GM18909 (cell line): Measurements from ENCODE around the gene MAIP1.

ENCODE experiments used
- ATAC-seq: cut with Tn5 transposase; IDR thresholded peaks from one replicate; pipeline ENCODE4 v1.9.1; 2021; ENCODE audit warnings: mild to moderate bottlenecking; ENCODE audit not compliant: unreplicated experiment, poor library complexity

MAIP1 gene

DNA sequence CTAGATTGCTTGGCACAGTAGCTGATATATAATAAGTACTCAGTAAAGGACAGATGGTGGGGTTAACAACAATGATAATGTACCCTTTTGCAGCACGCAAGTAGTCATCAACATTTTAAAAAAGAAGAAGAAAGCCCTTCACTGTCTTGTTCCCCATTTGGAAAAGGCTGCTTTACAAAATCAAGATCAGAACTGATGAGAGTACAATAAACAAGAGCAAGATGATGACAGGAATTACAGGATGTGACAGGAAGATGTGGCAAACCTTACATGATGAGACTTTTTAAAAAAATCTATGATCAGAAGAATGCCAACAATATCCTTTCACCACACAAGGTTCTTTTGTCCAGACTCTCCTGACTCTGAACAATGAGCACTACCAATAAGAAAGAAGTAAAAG is 9.2 kb upstream of the MAIP1 start:
- no peak for ATAC-seq

DNA sequence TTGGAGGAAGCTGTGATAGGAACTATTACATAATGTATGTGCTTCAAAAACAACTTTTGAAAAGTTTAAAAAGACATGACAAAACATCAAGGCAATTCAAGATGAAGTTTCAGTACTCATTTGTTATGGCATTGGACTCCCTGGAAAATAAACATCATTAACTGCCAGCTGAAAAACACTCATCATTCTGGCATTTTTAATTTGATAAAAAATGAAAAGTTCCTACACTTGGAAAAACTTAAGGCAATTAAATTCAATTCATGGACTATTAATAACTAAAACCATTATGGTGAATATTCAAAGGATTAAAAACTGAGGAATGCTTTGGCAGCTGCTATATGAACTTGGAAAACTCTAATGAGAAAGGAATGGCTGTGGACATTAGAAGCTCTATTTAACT is 8.5 kb upstream of the MAIP1 start:
- no peak for ATAC-seq

DNA sequence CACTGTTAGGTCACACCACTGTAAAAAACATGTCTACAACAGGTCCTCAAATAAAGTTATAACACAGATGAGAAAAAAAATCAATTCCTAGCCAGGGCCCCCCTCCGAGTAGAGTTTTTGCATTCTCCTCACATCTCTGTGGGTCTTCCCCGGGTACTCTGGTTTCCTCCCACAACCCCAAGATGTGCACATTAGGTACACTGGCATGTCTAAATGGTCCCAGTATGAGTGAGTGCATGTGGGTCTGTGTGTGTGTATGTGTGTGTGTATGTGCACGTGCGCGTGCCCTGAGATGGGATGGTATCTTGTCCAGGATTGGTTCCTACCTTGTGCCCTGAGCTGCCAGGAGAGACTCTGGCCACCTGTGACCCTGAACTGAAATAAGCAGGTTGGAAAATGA is 5.0 kb upstream of the MAIP1 start:
- ATAC-seq: no peak

DNA sequence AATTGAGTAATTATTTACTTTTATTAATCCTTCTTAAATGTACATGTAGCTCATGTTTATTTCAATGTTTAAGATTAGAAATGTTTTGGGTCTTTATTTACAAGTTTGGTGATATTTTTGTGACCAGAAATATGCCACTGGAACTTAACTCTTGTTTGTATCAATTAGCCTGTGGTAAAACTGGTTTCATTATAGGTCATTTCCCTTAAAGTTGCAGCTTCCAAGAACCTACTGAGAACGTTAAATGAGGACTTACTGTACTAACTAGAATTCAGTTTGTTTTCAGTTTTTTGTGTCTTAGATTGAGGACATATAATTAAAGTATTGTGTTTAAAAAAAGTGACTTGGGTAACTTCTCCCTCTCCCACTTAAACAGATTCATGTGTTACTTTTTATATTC is 4.4 kb upstream of the MAIP1 start:
- no peak for ATAC-seq

DNA sequence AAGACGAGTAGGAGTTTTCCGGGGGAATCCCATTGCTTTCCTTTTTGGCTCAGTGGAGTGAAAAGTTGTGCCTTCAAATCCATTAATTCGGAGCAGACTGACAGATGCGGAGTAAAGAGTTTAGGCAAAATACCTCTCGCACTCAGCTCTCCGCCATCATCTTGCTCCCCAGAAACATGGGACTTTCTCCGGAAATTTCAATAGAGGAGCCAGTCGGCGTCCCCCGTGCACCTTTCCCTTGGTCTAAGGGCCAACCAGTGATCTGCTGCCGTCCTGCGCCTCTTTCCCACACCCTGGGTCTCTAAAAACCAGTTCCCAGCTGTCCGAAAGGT is 409 bp upstream of the MAIP1 start:
- peak; percentile 51 for ATAC-seq

DNA sequence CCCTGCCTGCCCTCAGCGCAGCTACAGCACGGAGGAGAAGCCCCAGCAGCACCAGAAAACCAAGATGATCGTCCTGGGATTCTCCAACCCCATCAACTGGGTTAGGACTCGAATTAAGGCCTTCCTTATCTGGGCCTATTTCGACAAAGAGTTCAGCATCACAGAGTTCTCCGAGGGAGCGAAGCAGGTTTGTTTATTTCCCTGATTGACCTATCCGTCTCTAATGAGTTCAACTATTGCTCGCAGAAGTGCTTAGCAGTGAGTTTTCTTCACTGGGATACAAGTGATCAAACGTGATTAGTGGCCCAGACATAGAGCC is 639 bp downstream of the MAIP1 start:
- no peak for ATAC-seq

DNA sequence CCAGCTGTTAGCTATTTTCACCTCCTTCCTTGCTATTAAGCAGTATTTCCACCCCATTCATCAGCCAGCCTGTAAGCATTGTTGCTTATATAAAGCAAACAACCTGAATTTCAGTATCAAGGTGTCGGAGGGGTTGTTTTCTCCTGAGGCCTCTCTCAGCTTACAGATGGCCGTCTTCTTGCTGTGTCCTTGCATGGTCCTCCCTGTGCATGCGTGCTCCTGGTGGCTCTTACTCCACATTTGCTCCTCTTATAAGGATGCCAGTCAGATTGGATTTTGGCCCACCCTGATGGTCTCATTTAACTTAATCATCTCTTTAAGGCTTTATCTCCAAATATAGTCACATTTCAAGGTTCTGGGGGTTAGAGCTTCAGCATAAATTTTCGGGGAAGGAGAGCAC is 2.6 kb downstream of the MAIP1 start:
- no peak for ATAC-seq

DNA sequence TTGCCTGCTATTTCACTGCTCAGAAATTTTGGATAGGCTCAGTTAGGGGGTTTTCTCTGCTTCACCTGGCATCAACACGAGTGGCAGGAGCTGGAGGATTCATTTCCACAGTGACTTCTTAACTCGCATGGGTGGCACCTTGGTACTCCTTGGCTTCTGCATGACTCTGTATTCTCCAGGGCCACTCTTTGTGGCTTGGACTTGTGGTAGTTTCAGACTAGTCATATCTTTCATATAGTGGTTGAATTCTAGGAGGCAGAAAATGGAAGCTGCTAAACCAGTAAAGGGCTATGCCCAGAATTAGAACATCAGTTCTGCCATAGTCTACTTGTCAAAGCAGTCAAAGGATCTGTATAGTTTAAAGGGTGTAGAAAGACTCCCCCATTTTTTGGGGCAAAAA is 6.8 kb downstream of the MAIP1 start:
- no peak for ATAC-seq

DNA sequence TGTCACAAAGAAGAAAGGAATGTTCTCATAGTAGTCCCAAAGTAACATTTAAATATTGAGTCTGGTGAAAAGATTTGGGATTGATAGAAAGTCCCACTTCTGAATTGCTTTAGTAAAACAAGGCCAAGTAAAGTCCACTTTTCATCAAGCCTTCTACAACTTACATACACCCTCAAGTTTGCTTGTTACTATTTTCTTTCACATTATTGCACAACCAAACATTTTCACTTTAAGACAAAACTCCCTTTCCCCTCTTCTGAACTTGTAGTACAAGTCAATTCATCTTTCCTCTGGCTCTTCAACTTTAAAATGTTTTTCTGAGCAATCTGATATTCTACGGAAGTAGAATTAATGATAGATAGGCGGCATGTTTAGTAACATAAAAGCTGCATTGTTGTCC is 11.0 kb downstream of the MAIP1 start:
- no peak for ATAC-seq

DNA sequence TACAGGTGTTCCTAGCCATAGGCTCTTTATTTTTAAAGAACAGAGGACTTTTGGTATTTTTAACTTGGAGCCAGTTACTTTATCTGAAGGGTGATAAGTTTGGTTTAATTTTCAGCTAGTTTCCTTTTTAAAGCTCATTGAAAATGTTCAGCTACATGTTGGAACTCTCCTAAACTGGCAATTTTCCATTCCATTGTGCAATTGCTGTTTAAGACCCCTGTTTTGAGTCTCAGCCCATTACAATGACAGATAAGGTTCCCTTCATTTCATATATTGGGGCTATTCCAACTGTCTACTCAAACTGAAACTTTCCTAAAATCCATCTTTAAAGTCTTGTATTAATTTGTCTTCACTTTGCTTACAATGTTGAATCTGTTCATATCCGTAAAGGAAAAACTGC is 11.6 kb downstream of the MAIP1 start:
- no peak for ATAC-seq

DNA sequence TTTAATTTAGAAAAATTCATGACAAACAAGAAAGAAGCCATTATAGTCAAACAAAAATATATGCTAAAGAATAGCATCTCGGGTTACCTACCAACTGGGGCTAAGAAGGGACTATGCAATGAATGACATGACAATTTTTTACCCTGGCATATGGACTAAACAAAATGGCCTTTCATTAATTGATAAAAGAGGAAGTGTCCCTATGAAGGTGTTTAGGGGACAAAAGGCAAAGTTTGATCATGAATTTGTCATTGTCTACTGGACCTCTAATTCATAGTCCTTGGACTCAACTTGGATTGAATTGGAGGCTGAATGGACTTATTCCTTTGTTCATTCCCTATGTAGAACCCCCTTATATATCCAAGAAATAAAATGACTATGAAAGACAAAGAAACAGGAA is 12.7 kb downstream of the MAIP1 start:
- no peak for ATAC-seq

DNA sequence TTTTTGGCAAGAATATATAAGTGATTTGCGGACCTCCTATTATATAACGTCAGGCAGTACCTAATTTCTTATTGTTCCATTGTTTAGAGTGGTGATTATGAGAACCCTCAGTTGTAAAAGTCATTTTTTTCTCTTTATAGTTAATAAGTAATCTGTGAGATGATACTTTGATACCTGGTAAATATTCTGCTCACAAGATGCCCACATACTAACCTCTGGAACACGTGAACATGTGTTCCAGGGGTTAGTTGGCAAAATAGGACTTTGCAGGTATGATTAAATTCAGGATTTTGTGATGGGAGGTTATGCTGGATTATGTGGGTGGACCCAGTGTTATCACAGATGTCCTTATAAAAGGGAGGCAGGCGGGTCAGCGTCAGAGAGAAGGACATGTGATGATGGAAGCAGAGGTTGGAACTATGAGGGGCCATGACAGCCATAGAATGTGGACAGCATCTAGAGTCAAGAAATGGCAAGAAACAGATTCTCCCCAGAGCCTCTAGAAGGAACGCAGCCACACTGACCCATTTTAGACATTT is 16.8 kb downstream of the MAIP1 start:
- ATAC-seq: no peak

DNA sequence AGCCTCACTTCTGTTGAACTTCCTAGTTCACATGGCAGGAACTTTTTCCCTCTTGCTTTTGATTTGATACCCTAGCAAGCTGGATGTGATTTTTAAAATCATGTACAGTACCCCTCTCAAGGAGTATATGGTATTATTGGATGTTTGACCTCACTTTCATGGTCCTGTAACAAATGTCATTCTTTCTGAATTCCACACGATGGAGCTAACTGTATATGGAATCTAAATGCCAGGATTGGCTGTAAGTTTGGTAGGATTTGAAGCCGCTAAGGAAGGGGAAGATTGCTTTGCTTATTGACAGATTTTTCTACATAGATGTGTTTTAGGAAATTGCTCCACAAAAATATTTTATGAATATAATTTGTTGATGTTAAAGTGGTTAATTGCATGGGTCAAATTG is 18.3 kb downstream of the MAIP1 start:
- ATAC-seq: no peak

DNA sequence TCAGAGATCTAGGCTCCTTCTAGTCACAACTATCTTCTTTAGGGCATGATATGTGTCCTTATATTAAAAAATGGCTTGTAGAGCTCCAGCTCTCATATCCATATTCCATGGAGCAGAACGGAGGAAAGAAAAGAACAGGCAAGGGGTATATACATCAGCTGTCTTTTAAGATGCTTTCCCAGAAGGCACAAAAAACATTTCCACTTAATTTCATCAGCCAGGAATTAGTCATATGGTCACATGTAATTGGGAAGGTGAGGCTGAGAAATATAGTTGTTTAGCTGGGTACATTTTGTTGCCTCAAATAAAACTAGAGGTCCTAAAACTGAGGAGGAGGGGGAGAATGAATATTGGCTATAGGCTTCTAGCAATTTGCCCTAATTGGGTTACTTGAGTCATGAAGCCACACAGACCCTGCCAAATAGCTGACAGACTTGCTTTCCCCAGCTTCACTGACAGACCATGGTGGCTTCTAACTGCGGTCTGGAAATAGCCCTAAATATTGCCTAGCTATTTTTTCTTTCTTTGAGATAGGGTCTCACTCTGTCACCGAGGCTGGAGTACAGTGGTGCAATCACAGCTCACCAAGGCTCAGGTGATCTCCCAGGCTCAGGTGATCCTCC is 20.0 kb downstream of the MAIP1 start:
- ATAC-seq: no peak

DNA sequence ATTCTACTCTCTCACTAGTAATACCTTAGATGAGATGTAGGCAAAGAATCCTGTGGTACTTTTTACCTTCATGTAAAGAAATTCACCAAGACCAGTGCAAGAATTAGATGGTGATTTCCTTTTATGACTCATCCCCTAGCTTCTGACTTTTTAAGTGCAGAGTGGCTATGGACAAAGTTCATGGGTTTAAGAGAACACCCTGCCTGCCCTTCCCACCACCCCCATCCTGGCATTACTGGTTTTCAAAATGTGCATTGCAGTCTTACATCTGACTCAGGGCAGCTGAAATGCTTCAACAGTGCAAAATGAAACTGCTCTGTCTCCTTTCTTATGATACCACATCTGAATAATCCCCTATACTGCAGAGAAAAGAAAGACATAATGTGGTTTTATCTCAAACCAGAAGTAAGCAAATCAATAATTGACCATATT is 22.6 kb downstream of the MAIP1 start:
- ATAC-seq: peak; percentile 87

DNA sequence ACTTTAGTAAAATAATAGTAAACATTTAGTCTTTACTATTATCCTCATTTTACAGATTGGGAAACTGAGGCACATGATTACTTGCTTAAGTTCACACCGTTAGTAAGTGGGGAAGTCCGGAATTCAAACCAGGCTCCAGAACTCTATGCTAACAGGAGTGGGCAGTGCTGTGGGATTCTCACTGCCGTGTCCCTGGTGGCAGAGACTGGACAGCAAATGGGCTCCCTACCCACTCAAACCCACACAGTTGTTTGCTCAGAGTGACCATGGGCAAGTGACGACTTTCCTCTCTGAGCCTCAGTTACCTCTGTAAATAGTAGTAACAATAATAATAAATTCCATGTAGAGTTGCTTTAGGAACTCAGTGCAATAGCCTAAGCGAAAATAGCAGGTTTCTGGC is 24.0 kb downstream of the MAIP1 start:
- no peak for ATAC-seq

DNA sequence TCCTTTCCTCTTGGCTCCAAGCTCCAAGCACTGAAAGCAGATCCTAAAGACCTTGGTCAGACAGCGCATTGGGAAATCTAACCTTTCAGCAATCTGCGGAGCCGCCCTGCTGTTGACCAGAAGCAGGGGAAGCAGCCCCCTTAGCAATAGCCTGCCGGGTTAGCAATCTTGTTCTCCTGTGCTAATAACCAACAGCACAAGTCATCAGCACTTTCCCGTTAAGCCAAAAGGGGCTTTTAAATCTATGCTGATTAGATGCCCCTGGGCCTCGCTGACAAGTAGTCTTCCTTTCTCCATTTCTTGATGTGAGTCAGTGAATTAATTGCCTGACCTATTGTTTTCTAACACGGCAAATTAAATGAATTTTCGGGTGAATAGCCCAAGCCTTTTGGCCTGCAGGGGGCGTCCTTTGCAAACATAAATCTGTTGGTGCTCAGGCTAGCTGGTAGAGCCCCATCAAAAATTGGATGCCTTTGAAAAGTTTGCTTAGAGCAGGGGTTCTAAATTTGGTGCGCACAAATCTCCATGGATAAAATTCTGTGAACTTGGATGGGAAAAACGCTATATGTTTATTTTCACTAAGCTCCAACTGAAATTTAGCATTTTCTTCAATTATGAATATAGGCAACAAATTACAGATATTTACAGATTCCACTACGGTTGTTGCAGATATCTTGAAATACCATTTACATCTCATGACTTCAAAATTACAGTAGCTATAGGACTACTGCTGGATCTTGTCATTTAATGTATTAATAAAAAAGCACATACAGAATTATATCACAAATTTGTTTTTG is 24.6 kb downstream of the MAIP1 start:
- ATAC-seq: no peak

DNA sequence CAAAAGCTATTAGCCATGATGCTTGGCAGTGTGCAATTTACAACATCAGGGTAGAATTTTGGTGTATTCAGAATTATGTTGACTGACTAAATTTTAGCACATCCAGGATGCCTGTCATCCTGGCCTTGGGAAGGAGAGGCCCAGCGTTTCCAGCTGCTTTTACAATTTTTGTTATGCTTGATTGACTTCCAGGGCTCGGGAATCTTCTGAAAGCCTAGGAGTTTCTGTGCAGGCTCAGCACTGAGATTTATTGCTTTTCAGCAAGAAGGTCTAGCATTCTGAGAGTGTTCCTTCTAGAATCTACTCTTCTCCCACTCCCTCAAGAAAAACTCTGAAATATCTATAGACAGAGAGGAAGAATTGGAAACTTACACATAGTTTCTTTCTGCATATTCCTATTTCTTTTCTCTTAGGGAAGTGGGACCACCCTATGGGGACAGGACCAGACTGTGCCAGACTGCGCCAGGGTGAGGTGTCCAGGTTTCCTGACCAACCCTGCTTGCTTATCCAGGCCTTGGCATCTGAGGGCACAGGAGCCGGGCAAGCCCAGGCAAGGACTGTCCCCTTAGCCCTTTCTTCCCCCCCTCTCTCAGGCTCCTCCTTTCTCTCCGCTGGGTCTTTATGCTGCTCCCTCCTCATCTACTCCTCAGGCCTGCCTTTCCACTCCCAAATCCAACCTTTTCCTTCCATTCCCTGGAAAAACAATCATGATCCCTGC is 26.9 kb downstream of the MAIP1 start:
- ATAC-seq: no peak

DNA sequence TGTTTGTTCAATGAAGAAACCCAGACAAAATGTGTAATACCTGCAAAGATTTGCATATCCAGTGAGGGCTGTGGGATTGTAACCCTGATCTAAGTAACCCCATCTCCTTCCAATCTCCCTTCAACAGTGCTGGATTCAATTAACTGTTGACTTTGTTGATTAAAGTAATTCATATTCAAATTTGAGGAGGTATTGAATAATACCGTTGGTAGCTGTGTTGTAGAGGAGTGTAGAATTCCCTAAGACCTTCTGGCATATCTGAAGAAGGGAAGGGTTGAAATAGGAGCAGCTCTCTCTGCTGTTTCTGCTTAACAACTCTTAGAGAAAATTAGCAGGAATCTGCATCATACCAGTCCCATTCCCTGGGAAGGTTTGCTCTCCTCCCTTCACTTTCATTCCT is 28.2 kb downstream of the MAIP1 start:
- no peak for ATAC-seq

DNA sequence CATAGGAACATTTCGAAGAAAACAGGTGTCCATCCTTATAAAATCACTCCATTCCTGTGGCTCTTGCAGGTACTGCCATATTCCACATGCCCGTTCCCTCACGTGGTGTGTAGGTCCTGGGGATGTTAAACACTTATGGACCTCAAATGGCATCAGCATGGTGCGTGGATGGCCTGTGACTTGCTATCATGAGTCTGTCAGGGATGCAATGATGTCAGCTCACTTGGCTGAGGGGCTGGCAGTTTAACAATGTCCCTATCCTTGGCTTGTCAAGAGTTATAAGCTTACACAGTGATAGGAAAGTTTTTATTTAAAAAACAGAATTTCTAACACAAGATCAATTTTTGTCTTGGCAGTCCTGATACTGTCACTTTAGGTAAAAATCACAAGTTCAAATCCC is 28.8 kb downstream of the MAIP1 start:
- ATAC-seq: no peak

DNA sequence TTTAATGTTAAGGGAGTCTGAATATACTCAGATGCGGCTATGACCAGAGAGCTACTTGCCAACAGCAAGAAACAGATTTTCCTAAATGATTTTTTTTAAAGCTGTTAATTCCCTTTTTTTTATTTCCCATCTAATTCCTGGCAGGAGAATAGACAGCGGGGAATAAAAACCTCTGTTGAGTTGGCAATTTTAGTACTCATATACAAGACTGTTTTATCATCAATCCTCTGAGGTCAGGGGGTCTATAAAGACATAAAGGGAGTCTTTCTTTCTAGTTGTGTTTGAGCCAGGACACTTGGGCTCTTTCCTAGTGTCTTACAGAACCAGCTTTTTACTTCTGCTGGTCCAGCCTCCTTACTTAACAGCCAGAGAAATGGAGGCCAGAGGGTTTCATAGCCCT is 29.4 kb downstream of the MAIP1 start:
- no peak for ATAC-seq
